Activated naive CD4-positive, alpha-beta T cell treated with anti-CD3 and anti-CD28 coated beads, Interleukin-2, amount 10 ng/mL, durations not matched to agents 7 days and 5 days (primary cell): Measurements from ENCODE around the gene GOLIM4.

Experiments used
- CTCF ChIA-PET: fragments of 350-600 bp; sonication (Branson Sonifier 250); formaldehyde crosslinking; loops from one replicate; lab custom pipeline; 2021; ENCODE audit warnings: antibody characterized with exemption; lab: Charles Lee
- DNase-seq: peaks from one replicate; pipeline ENCODE4 v3.0.0-alpha.2; 2020
- H3K27ac Mint-ChIP-seq: one replicate; pipeline ENCODE4 v1.8.0; 2021; ENCODE audit warnings: mild to moderate bottlenecking, moderate library complexity, mixed read lengths
- H3K27me3 Mint-ChIP-seq: one replicate; pipeline ENCODE4 v1.8.0; 2021; ENCODE audit warnings: mild to moderate bottlenecking, mixed read lengths
- H3K36me3 Mint-ChIP-seq: one replicate; pipeline ENCODE4 v1.8.0; 2021; ENCODE audit warnings: mixed read lengths
- H3K4me1 Mint-ChIP-seq: one replicate; pipeline ENCODE4 v1.8.0; 2021; ENCODE audit warnings: mixed read lengths
- H3K4me3 Mint-ChIP-seq: one replicate; pipeline ENCODE4 v1.8.0; 2021; ENCODE audit warnings: mild to moderate bottlenecking, moderate library complexity, mixed read lengths
- H3K9me3 Mint-ChIP-seq: one replicate; pipeline ENCODE4 v1.8.0; 2021; ENCODE audit warnings: mixed read lengths

GOLIM4 gene

GRCh38 chr3:168091302-168091858, 4.3 kb downstream of the GOLIM4 start:
- Mint-ChIP-seq H3K4me1 (peaks cover 16% of the 10 kb centered on the region), H3K27ac (no peak overlapping the region), H3K4me3 (no peak overlapping the region), H3K27me3 (peaks cover 32% of the 10 kb centered on the region), H3K36me3 (no peaks in the 10 kb centered on the region), H3K9me3 (no peaks in the 10 kb centered on the region)
- CTCF ChIA-PET, result no interaction called here
- DNase-seq, result no peak

GRCh38 chr3:168090306-168091085, 5.2 kb downstream of the GOLIM4 start:
- CTCF ChIA-PET, result no interaction called here
- Mint-ChIP-seq H3K4me3 (no peak overlapping the region), H3K36me3 (no peaks in the 10 kb centered on the region), H3K4me1 (peaks cover 12% of the 10 kb centered on the region), H3K9me3 (no peaks in the 10 kb centered on the region), H3K27me3 (peaks cover 23% of the 10 kb centered on the region), H3K27ac (no peak overlapping the region)
- DNase-seq, result no peak

- peaks cover 11% of the 10 kb centered on the region for H3K27me3 Mint-ChIP-seq
- H3K36me3 Mint-ChIP-seq, result no peaks in the 10 kb centered on the region
- H3K9me3 Mint-ChIP-seq, result no peaks in the 10 kb centered on the region
- H3K4me3 Mint-ChIP-seq, result no peak overlapping the region
- CTCF ChIA-PET, result no interaction called here
- H3K4me1 Mint-ChIP-seq, result peaks cover 5% of the 10 kb centered on the region
- DNase-seq, result no peak
- H3K27ac Mint-ChIP-seq, result no peak overlapping the region
Observed at GRCh38 chr3:168089179-168089771, 6.4 kb downstream of the GOLIM4 start.

GRCh38 chr3:168088106-168088720, 7.5 kb downstream of the GOLIM4 start:
- Mint-ChIP-seq H3K4me1 (peaks cover 5% of the 10 kb centered on the region), H3K27ac (no peak overlapping the region), H3K27me3 (peaks cover 7% of the 10 kb centered on the region), H3K9me3 (no peaks in the 10 kb centered on the region), H3K4me3 (no peak overlapping the region), H3K36me3 (no peaks in the 10 kb centered on the region)
- no peak for DNase-seq
- CTCF ChIA-PET, result interaction anchor here (0.8 kb wide), 1 partner anchor 9 kb away, joined by 3 read pairs; no protein-coding TSS in a partner anchor

GRCh38 chr3:168087539-168087938, 8.2 kb downstream of the GOLIM4 start:
- CTCF ChIA-PET, result no interaction called here
- peaks cover 5% of the 10 kb centered on the region for H3K4me1 Mint-ChIP-seq
- H3K4me3 Mint-ChIP-seq, result no peak overlapping the region
- no peaks in the 10 kb centered on the region for H3K36me3 Mint-ChIP-seq
- H3K27ac Mint-ChIP-seq, result no peak overlapping the region
- peaks cover 4% of the 10 kb centered on the region for H3K27me3 Mint-ChIP-seq
- no peak for DNase-seq
- H3K9me3 Mint-ChIP-seq, result no peaks in the 10 kb centered on the region

- peaks cover 4% of the 10 kb centered on the region for H3K27me3 Mint-ChIP-seq
- H3K9me3 Mint-ChIP-seq, result no peaks in the 10 kb centered on the region
- no peaks in the 10 kb centered on the region for H3K36me3 Mint-ChIP-seq
- no peak overlapping the region for H3K27ac Mint-ChIP-seq
- peaks cover 5% of the 10 kb centered on the region for H3K4me1 Mint-ChIP-seq
- CTCF ChIA-PET, result no interaction called here
- no peak overlapping the region for H3K4me3 Mint-ChIP-seq
- no peak for DNase-seq
Observed at GRCh38 chr3:168086541-168087260, 9.0 kb downstream of the GOLIM4 start.

- Mint-ChIP-seq H3K9me3 (no peaks in the 10 kb centered on the region), H3K27me3 (peaks cover 4% of the 10 kb centered on the region), H3K36me3 (no peaks in the 10 kb centered on the region), H3K4me1 (peaks cover 5% of the 10 kb centered on the region), H3K27ac (no peak overlapping the region), H3K4me3 (no peak overlapping the region)
- CTCF ChIA-PET, result no interaction called here
- DNase-seq, result no peak
Observed at GRCh38 chr3:168085491-168086119, 10.1 kb downstream of the GOLIM4 start.

- H3K4me3 Mint-ChIP-seq, result no peak overlapping the region
- H3K4me1 Mint-ChIP-seq, result peaks cover 5% of the 10 kb centered on the region
- no peaks in the 10 kb centered on the region for H3K36me3 Mint-ChIP-seq
- no peaks in the 10 kb centered on the region for H3K27me3 Mint-ChIP-seq
- H3K9me3 Mint-ChIP-seq, result no peaks in the 10 kb centered on the region
- CTCF ChIA-PET, result no interaction called here
- no peak for DNase-seq
- no peak overlapping the region for H3K27ac Mint-ChIP-seq
Observed at GRCh38 chr3:168083906-168084305, 11.8 kb downstream of the GOLIM4 start.

GRCh38 chr3:168081856-168082255, 13.9 kb downstream of the GOLIM4 start:
- Mint-ChIP-seq H3K27ac (no peak overlapping the region), H3K27me3 (no peaks in the 10 kb centered on the region), H3K9me3 (no peaks in the 10 kb centered on the region), H3K36me3 (no peaks in the 10 kb centered on the region), H3K4me1 (no peaks in the 10 kb centered on the region), H3K4me3 (no peak overlapping the region)
- no peak for DNase-seq
- CTCF ChIA-PET, result no interaction called here

GRCh38 chr3:168081171-168081771, 14.5 kb downstream of the GOLIM4 start:
- DNase-seq, result no peak
- Mint-ChIP-seq H3K27me3 (no peaks in the 10 kb centered on the region), H3K27ac (no peak overlapping the region), H3K36me3 (no peaks in the 10 kb centered on the region), H3K4me3 (no peak overlapping the region), H3K4me1 (no peaks in the 10 kb centered on the region), H3K9me3 (no peaks in the 10 kb centered on the region)
- CTCF ChIA-PET, result no interaction called here

- H3K9me3 Mint-ChIP-seq, result no peaks in the 10 kb centered on the region
- no peak overlapping the region for H3K27ac Mint-ChIP-seq
- H3K36me3 Mint-ChIP-seq, result no peaks in the 10 kb centered on the region
- H3K4me3 Mint-ChIP-seq, result no peak overlapping the region
- no peaks in the 10 kb centered on the region for H3K27me3 Mint-ChIP-seq
- no peak for DNase-seq
- H3K4me1 Mint-ChIP-seq, result no peaks in the 10 kb centered on the region
- CTCF ChIA-PET, result no interaction called here
Observed at GRCh38 chr3:168080499-168081170, 15.1 kb downstream of the GOLIM4 start.

- Mint-ChIP-seq H3K36me3 (no peaks in the 10 kb centered on the region), H3K4me1 (no peaks in the 10 kb centered on the region), H3K4me3 (no peak overlapping the region), H3K9me3 (no peaks in the 10 kb centered on the region), H3K27ac (no peak overlapping the region), H3K27me3 (no peaks in the 10 kb centered on the region)
- DNase-seq, result no peak
- CTCF ChIA-PET, result interaction anchor here (1.5 kb wide), 1 partner anchor 31 kb away, joined by 3 read pairs; no protein-coding TSS in a partner anchor
Observed at GRCh38 chr3:168080022-168080421, 15.7 kb downstream of the GOLIM4 start.

GRCh38 chr3:168077091-168077490, 18.6 kb downstream of the GOLIM4 start:
- no peaks in the 10 kb centered on the region for H3K9me3 Mint-ChIP-seq
- no peaks in the 10 kb centered on the region for H3K36me3 Mint-ChIP-seq
- CTCF ChIA-PET, result interaction anchor here (0.6 kb wide), 1 partner anchor 134 kb away, joined by 3 read pairs; no protein-coding TSS in a partner anchor
- DNase-seq, result no peak
- H3K4me1 Mint-ChIP-seq, result no peaks in the 10 kb centered on the region
- H3K4me3 Mint-ChIP-seq, result no peak overlapping the region
- H3K27me3 Mint-ChIP-seq, result no peaks in the 10 kb centered on the region
- H3K27ac Mint-ChIP-seq, result no peak overlapping the region
